Tongue (tissue), 3 donors: ENCODE results near the gene BTNL8. TPM values are rescaled to one million over a fixed set of nuclear protein-coding genes. Genes with fewer than 3 reads are reported as not detected.

Source experiments
- DNase-seq: peaks from one replicate; pipeline ENCODE4 v3.0.0-alpha.2; 2015
- small RNA-seq: library from RNA; depleted of rRNA; stranded (forward); fragments of <200 nt; gene quantifications from one replicate; pipeline ENCODE3, GENCODE V24; 2014; ENCODE audit warnings: low replicate concordance
- total RNA-seq: library from RNA; depleted of rRNA; stranded (reverse); fragments of >200 nt; gene quantifications from one replicate; pipeline ENCODE4 v1.2.3, GENCODE V29; 2014

Gene BTNL8
- total RNA-seq, 1 donor from 2014 or later: not detected

DNA sequence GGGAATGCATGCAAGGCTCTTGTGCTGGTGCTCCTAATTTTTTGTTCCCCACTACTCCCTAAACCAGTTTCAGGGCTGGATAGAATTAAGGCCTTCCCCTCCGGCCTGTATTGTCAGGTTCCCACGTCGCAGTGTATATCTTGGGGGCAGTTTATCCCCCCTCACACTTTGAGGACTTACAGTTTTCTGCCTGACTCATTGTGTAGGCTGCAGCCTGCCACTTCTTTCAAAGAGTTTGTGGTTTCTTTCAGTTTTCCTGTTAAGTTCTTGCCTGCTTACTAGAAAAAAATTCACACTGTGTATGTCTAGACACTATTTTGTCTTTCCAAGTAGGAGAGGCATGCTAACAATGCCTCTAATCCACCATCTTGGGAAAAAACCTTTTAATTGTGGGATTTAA is 61.2 kb downstream of the BTNL8 start:
- DNase-seq: no peak

DNA sequence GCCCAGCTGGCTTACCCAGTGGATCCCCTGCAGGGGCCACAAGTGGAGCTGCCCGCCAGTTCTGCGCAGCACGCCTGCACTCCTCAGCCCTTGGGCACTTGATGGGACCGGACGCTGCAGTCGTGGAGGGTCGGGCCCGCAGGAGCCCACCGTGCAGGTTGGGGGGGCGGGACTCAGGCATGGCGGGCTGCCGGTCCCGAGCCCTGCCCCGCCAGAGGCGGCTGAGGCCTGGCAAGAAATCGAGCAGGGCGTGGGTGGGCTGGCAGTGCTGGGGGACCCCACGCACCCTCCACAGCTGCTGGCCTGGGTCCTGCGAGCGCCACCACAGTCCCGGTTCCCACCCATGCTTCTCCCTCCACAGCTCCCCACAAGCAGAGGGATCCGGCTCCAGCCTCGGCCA is 70.4 kb downstream of the BTNL8 start:
- DNase-seq: no peak

DNA sequence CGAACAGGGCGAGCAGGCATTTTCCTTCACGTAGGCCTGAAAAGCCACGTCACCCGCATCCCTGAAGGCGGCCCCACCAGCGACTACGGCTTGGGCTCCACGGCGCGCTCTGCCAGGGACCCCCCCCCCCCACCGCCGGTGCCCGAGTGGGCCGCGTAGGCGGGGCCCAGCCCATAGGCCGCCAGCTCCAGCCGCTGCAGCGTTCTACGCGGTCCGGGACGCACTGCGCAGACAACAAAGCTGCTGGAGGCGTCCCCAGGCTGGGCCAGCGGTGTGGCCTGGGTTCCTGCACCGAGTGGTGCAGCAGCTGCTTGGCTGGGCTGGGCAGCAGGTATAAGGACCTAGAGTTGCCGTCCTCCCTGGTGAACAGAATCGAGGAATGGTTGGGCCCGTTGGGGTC is 71.4 kb downstream of the BTNL8 start:
- no peak for DNase-seq

DNA sequence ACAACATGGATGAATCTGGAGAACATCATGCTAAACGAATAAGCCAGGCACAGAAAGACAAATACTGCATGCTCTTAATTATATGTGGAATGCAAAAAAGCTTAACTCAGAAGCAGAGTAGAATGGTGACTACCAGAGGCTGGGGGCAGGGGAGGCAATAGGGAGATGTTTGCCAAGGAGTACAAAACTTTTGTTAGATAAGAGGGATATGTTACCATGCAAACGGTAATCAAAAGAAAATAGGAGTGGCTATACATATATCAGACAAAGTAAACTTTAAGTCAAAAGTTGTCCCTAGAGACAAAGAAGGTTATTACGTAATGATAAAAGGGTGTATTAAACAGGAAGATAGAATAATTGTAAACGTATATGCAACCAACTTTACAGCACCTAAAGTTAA is 71.9 kb downstream of the BTNL8 start:
- DNase-seq: no peak

DNA sequence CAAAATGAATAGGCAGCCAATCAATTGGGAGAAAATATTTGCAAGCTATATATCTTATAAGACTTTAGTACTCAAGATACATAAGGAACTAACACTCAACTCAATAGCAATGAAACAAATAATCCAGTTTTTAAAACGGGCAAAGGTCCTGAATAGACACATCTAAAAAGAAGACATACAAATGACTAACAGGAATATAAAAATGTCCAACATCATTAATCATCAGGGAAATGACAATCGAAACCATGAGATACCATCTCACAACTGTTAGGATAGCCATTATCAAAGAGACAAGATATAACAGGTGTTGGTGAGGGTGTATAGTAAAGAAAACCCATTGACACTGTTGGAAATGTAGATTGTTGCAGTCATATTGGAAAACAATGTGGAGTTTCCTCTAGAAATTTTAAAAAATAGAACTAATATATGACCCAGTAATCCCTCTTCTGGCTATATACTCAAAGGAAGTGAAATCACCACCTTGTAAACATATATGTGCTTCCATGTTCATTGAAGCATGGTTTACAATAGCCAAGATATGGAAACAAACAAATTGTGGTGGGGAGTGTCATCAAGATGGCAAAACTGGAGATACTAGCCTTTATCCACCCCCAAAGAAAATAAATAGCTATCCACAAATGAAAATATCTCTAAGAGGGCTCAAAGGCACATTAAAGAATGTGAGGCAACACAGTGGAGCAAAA is 75.8 kb downstream of the BTNL8 start:
- no peak for DNase-seq

DNA sequence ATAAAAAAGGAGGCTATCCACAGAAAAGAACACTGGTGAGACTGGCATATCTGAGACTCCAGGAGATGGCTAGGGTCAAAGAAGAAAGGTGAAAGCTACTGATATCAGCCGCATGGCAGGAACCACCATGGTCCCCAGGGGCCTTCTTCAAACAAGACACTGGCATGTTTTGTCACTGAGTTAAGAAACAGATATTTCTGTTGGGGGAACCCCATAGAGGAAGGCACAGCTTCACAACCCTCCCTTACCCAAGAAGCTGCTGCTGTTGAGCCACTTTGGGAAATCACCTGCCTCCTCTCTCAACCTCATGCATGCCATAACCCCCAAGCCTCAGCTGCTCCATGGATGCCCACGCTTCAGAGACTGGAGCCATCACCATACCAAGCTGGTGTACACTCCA is 76.4 kb downstream of the BTNL8 start:
- no peak for DNase-seq

DNA sequence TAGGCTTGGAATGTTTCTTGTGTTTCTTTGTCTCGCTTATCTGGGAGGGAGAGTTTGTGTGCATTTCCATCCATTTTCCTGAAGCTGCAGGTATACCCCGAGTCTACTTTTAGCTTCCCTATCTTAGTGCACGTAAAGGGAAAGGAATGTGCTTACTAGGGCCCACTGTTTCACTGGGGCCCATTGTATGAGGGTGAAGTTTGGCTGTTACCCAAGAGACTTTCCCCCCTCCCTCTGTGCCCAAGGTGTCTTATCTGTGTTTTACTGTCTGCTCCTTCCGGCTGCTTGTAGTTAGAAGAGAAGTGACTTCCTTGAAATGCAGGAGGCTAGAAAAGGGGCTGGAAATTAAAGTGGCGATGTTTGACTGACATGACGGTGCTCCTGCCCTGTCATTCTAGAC is 77.6 kb downstream of the BTNL8 start:
- DNase-seq: no peak

DNA sequence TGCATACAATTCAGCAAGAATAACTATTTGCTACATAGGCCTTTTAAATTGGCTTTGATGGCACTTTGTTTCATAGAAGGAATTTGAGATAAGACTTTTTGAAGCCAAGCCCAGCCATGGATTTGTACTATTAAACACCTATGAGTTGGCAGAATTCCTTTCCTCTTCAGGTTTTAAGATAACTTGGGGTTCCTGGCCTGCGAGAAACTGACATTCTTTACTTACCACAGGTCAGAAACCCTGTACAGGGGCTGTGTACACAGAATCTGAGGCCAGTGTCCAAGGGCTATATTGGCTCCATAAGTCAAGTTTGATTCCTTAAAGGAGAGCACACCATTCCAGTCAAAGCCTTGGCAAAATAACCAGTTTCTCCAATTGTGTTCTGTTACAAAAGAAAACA is 78.9 kb downstream of the BTNL8 start:
- no peak for DNase-seq

DNA sequence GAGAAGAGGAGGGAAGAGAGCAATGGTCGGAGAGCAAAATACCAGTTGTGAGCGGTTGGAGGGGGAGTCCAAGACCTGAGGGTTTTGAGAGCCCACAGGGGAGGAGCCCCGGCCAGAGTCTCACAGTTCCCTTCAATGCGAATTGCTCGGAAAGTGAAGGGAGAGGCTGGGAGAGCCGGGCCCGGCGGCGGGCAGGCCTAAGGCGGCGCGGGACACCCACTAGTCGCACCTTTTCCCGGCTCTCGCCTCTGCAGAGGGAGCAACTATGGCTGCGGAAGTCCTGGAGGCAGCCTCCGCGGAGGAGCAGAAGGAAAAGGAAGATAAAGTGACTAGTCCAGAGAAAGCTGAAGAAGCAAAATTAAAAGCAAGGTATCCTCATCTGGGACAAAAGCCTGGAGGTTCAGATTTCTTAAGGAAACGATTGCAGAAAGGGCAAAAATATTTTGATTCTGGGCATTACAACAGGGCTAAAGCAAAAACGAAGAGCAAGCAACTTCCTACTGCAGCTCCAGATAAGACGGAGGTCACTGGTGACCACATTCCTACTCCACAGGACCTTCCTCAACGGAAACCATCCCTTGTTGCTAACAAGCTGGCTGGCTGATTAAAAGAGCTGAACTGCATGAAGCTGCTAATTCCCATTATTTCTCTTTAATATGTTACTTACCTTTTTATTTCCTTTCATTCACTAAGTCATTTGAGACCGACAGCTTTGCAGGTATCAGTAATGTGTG is 83.2 kb downstream of the BTNL8 start:
- no peak for DNase-seq

DNA sequence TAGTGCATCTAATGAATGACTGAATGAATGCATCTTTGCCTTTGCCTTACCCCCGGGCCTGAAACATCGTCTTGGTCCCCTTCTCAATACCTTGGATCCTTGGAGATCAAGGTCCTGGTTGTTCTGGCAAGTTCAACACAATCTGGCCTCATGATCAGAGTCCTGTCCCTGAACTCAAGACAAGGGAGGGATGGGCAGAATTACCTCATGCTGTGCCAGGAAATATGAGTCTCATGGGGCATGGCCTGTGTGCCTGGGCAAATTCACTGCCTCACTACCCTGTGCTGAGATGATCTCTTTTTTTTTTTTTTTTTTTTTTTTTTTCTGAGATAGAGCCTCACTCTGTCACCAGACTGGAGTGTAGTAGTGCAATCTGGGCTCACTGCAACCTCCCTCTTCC is 89.1 kb downstream of the BTNL8 start:
- DNase-seq: no peak

DNA sequence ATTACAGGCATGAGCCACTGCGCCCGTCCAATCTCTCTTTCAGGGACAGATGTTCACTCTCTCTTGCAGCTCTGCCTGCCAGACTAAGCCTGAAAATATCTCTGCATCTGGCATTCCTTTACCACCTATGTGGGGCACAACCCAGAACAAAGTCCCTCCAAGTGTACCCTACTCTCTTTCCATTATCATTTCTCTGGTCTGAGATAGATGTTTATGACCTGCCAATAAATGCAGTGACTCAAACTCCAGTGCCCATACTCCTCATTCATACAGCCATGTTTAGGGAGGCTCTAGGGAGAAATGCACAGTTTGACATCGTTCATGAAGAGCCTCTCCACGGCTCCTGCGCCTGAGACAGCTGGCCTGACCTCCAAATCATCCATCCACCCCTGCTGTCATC is 89.6 kb downstream of the BTNL8 start, which contains the start of gene BTNL3:
Gene BTNL3 (plus strand): TSS at position 255 of the 400 bp plus-strand sequence. CDS start 183 bp downstream, outside the sequence.
- DNase-seq: no peak

DNA sequence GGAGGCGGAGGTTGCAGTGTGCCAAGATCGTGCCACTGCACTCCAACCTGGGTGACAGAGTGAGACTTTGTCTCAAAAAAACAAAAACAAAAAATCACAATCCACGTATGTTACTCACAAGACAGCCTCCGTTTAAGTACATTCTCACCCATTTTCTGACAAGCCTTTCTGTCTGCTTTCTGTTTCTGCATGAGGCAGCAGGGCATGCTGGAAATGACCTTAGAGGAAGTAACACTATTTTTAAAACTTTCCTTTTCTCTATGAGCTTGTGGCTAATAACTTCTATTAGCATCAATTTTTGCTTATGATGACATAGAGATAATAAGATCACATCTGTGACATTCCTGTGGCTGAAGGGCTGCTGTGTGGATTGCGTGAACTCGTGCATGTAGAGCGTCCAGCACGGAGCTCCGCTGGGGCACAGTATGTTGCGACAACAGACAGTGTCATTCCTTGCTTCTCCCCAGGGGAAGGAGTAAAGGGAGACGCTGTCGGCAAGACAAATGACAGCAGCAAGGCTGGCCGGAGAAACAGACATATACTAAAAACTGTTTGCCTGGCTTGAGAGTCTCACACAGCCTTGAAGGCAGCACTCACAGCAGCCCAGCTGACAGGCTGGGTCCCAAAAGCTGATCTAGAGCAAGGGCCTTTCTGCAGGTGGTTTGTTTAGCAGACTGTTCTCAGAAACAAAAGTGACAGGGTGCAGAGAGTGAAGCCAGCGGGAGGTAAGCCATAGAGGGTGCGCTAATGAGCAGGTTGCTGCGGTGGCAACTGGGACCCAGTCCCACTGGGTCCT is 91.3 kb downstream of the BTNL8 start:
- DNase-seq: no peak

DNA sequence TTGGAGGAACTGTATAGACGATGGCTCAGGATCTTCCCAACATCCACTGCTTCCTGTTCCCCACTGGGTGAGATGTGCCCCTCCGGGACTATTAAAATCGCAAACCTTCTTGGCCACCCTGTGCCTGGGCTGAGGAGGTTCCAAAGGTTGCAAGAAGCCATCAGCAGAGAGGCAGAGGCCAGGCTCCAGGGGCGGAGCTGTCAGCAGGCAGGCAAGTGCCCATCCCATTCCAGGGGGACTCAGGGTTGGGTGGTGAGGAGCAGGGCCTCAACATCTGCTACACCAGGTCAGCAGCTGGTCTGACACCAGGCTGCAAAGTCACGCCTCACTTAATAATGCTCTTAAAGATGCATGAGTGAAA is 91.9 kb downstream of the BTNL8 start:
- no peak for DNase-seq

Small RNAs within 50 kb of the gene (small RNA-seq; reads per million reads assigned to genes)
- gene RF00019 (not detected), gene RPS29P12 (not detected)

Other genes starting within 250 kb of the BTNL8 start
- 21.8 TPM for gene FLT4, start 249.6 kb upstream of the BTNL8 start, total RNA-seq
- gene OR2Y1, start 159.1 kb upstream of the BTNL8 start, total RNA-seq: not detected
- gene MGAT1, start 96.4 kb upstream of the BTNL8 start, total RNA-seq: 88.0 TPM
- 38.4 TPM for gene ZFP62, start 37.9 kb upstream of the BTNL8 start, total RNA-seq
- not detected for gene BTNL3, start 89.7 kb downstream of the BTNL8 start, total RNA-seq
- gene BTNL9, start 141.1 kb downstream of the BTNL8 start, total RNA-seq: 5.8 TPM
- gene OR2V1, start 232.0 kb downstream of the BTNL8 start, total RNA-seq: not detected
- gene OR2V2, start 248.4 kb downstream of the BTNL8 start, total RNA-seq: not detected